Astrocyte of the spinal cord (primary cell): ENCODE results near the gene GPR183.

Source experiments
- DNase-seq: peaks from one replicate; pipeline ENCODE4 v3.0.0; 2011; ENCODE audit warnings: low read depth, low spot score
- H3K4me3 ChIP-seq: 2 replicates; pipeline ENCODE4 v1.5.1; 2011; ENCODE audit warnings: low read depth, mild to moderate bottlenecking, low read length, moderate library complexity
- in situ Hi-C: cut with HindIII; loops from 2 replicates; pipeline ENCODE4 v1.10.0; 2017; ENCODE audit warnings: low sequenced_read_pairs
- TF ChIP-seq, protein P1 (sequence below): IDR thresholded peaks from 2 replicates; pipeline ENCODE4 v1.5.1; 2012; ENCODE audit warnings: low read depth, mild to moderate bottlenecking, low read length, inconsistent platforms

Gene GPR183

DNA sequence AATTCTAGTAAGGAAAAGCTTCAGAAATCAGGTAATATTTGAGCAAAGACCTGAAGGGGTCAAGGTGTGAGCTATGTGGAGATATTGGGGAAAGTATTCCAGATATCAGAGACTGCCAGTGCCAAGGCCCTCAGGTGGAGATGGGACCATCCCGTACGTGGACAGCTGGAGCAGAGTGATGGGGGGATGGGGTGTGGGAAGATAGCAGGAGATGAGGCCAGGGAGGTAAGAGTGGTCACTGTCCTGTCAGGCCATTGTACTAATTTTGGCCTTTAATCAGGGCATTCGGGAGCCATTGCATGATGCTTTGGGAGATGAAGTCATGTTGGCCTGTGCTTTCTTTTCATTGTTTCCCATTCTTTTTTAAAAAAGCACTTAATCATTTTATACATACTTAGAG, 36.0 kb downstream of the GPR183 start:
- no peak for DNase-seq
- in situ Hi-C loops: no loop called here
- H3K4me3 ChIP-seq: no peak overlapping the region
- TF ChIP-seq, protein P1, sequence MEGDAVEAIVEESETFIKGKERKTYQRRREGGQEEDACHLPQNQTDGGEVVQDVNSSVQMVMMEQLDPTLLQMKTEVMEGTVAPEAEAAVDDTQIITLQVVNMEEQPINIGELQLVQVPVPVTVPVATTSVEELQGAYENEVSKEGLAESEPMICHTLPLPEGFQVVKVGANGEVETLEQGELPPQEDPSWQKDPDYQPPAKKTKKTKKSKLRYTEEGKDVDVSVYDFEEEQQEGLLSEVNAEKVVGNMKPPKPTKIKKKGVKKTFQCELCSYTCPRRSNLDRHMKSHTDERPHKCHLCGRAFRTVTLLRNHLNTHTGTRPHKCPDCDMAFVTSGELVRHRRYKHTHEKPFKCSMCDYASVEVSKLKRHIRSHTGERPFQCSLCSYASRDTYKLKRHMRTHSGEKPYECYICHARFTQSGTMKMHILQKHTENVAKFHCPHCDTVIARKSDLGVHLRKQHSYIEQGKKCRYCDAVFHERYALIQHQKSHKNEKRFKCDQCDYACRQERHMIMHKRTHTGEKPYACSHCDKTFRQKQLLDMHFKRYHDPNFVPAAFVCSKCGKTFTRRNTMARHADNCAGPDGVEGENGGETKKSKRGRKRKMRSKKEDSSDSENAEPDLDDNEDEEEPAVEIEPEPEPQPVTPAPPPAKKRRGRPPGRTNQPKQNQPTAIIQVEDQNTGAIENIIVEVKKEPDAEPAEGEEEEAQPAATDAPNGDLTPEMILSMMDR: no peak

DNA sequence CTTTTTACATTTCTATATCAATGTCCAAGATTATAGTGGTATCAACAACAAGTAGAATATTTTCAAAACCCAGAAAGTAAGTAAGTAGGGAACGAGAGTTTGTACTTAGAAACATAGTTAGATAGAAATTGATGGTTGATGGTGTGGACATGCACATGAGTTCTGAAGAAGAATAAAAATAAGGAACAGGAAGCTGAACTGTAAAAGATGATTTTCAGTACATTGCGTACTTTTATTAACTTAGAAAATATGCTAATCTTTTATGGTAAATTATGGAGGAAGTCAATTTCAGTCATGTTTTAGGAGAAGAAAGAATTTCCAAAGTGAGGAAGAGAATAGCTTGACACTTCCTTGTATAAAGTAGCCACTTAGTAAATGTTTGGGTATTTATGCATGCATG, 36.7 kb downstream of the GPR183 start:
- TF ChIP-seq, protein P1: no peak
- in situ Hi-C loops: no loop called here
- no peak for DNase-seq
- no peak overlapping the region for H3K4me3 ChIP-seq

DNA sequence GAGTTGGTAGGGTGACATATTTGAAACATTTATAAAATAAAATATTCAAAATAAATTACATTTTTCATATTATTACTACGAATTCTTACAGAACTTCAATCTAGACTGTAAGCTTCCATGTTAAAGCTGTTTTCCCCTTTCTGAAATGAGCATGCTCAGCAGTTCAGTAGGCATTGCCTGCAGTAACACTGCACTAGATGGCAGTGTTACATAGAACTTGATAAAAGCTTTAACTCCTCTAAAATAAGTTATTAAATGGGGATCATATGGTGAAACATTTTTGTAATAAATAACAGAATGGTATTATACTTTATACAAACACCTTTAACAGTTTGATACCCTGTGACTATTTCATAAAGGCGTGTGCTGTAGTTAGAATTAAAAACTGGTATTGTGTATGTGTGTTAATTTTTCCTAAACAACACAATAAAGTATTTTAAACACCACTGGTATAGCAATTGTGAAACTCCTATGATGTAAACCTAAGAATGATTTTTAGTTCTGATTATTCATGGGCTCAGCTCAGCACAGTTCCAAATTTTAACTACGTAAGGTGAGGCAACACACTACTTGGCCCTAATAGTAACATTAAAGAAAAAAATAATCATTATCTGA, 37.5 kb downstream of the GPR183 start:
- peak; percentile 76 for DNase-seq
- TF ChIP-seq, protein P1: peak; percentile 81
- no peak overlapping the region for H3K4me3 ChIP-seq
- in situ Hi-C loops: no loop called here

DNA sequence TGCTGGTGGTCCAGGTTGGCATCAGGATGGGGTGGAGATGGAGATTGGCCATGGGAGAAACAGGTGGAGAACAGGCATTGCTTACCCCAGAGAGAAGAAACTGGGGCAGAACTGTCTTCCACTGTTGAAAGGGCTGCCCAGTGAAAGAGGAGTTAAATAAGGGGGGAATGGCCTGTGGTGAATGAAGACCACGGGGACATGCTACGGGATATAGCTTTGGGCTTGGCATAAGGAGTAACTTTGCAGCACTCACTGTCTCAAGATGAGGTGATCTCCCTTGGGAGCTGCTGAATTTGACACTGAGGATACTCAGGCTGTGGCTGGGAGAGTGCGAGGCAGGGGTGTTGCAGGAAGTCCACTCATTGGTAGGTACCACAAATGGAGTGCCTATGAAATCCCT, 38.4 kb downstream of the GPR183 start:
- TF ChIP-seq, protein P1: no peak
- no peak for DNase-seq
- in situ Hi-C loops: no loop called here
- no peak overlapping the region for H3K4me3 ChIP-seq

DNA sequence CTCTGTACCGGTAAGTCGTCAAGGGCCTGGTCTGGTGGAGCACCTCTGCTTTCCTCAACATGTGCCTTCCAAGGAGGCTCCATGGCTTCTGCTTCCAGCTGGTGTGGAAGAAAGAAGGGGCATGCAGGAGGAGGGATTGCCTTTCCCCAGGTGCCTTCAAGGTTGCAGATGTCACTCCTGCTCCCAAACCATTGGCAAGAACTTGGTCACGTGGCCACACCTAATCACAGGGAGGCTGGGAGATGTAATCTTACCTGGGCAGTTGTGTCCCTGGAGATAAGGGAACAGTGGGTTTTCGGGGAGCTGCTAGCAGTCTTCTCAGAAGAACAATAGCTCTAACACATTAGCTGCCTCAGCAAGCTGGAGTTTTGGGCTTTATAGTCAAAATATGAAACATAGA, 39.3 kb downstream of the GPR183 start:
- in situ Hi-C loops: no loop called here
- no peak for DNase-seq
- TF ChIP-seq, protein P1: no peak
- H3K4me3 ChIP-seq: no peak overlapping the region

DNA sequence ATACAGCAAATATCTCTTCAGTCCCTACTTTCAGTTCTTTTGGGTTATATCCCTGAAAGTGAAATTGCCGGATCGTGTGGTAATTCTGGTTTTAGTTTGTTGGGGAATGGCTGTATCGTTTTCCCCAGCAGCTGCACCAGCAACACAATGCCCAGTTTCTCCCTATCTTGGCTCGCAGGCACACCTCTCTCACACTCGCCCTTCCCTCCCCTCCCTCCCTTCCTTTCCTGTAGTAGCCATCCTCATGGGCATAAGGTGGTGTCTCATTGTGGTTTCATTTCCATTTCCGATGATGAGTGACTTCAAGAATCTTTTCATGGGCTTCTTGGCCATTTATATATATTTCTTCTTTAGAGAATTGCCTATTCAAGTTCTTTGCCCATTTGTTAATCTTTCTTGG, 40.4 kb downstream of the GPR183 start:
- no peak for DNase-seq
- no peak overlapping the region for H3K4me3 ChIP-seq
- TF ChIP-seq, protein P1: no peak
- in situ Hi-C loops: no loop called here

DNA sequence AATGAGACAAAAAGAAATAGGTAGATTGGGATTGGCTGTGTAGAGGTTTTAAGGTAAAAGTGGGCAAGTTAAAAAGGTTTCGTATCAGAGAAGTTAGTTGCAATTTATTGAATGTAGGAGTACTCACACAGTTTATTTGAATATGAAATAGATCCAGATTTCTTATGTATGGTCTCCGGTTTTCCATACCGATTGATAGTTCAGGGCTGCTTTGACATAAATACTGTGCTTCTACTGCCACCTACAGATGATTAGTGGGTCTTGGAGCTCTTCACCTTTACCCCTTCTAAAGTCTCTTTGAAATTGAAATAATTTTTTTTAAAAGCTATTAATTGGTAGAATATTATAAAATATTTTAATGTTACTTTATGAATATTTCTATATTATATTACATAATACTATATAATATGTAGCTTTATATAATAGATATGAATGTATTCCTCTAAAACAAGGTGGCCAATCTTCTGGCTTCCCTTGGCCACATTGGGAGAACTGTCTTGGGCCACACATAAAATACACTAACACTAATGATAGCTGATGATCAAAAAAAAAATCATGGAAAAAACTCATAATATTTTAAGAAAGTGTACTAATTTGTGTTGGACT, 41.3 kb downstream of the GPR183 start:
- TF ChIP-seq, protein P1: peak; percentile 56
- DNase-seq: peak; percentile 62
- no peak overlapping the region for H3K4me3 ChIP-seq
- in situ Hi-C loops: no loop called here
